ENCODE measurements around the gene TNS1. TPM values are rescaled to one million over a fixed set of nuclear protein-coding genes. Genes with fewer than 3 reads are reported as not detected.

Gene TNS1
- total and polyA plus RNA-seq, 9 of the 15 experiments (the other 6 are each of a cell fraction or from before 2014, with no cell fraction given), result 0.13 to 2.7 (median 0.77) TPM

- TF ChIP-seq CREBBP (IDR thresholded peaks at IDR 0.05; ENCODE audit: low read depth, low read length) (no peak), CHAMP1 (IDR thresholded peaks at IDR 0.05) (no peak), UBTF (IDR thresholded peaks at IDR 0.05; ENCODE audit: borderline replicate concordance in 1 of 2, low read depth in 2 of 2, low read length in 2 of 2) (no peak), DIDO1 (tag; IDR thresholded peaks at IDR 0.05; ENCODE audit: low read depth) (no peak), HMG20B (CRISPR knock-in tag; IDR thresholded peaks at IDR 0.05) (no peak), THAP12 (CRISPR knock-in tag; IDR thresholded peaks at IDR 0.05) (no peak), ZNF133 (CRISPR knock-in tag; IDR thresholded peaks at IDR 0.05) (no peak)
Observed at GRCh38 chr2:217787160-217787877, 215.5 kb downstream of the TNS1 start (continued).

Data from K562 (cell line).